Activated gamma-delta T cell treated with anti-CD3 and anti-CD28 coated beads, Interleukin-2, amount 50 U/mL, for 16 hours (primary cell): ENCODE measurements around the gene FGF21.
A peak's percentile ranks its signal among the peaks of the same experiment; 100 is the strongest.
"Not testable (repeated sequence)": the region's sequence is repeated elsewhere in the genome, so short reads cannot be mapped to it uniquely, and the experiment has no call there.

ENCODE experiments used
- DNase-seq: peaks from one replicate; pipeline ENCODE4 v3.0.0-alpha.2; 2020; ENCODE audit warnings: low read depth

The FGF21 gene

GRCh38 chr19:48787331-48787730 is 32.0 kb downstream of the FGF21 start:
- DNase-seq: not testable (repeated sequence)

DNA sequence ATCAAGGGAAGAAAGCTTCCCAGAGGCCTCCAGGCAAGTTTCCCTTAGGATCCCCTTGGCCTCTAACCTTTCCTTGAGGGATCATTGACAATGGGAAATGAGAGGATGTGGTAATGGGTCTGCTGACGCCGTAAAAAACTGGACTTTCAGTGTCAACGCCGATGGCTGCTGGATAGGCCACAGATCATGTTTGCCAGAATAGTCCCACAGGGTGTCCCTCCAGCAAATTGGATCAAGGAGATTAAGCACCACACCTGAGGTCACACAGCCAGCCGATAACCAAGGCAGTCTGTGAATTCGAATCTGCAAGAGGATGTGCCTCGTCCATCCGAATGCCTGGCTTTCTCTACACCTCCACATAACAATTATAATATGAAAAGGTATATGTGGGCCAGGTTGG is 37.9 kb downstream of the FGF21 start:
- no peak for DNase-seq

DNA sequence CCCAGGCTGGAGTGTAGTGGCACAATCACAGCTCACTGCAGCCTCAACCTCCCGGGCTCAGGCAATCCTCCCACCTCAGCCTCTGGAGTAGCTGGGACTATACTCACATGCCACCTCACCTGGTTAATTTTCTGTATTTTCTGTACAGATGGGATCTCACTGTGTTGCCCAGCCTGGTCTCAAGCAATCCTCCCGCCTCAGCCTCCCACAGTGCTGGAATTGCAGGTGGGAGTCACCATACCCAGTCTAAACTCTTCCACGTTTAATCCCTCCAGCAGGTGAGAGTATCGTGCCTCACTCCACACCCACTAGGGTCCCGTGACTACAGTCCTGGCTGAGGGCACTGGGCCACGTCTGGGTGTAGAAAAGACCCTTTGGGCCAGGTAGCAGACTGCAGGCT is 39.0 kb downstream of the FGF21 start:
- DNase-seq: no peak

DNA sequence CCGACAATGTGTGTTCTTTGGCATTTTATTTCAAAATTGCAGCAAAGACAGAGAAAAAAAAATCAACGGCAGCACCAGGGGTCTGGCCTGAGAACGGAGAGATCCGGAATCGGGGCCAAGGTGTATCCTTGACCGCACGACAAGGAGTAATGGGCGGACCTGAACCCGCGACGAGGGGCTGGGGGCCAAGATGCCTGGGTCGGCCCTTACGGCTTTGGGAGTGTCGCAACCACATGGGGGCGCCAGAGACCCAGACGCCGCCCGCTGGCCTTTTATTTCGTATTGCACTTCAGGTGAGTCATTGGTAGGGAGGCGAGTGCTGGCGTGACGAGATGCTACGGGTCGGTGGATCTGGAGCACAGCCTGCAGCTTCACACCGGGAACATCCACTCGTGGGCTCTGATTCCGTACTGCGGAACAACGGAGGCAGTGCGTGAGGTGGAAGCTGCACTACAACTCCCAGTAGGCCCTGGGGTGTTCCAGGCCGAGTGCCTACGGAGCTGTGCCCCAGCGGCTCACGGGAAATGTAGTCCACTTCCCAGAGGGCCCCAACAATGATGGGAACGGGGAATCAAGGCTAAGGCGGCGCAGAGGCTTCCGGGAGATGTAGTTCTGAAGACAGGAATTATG is 39.8 kb downstream of the FGF21 start:
- DNase-seq: peak; percentile 74

- DNase-seq: no peak
Measured at GRCh38 chr19:48795685-48796070, 40.4 kb downstream of the FGF21 start.

DNA sequence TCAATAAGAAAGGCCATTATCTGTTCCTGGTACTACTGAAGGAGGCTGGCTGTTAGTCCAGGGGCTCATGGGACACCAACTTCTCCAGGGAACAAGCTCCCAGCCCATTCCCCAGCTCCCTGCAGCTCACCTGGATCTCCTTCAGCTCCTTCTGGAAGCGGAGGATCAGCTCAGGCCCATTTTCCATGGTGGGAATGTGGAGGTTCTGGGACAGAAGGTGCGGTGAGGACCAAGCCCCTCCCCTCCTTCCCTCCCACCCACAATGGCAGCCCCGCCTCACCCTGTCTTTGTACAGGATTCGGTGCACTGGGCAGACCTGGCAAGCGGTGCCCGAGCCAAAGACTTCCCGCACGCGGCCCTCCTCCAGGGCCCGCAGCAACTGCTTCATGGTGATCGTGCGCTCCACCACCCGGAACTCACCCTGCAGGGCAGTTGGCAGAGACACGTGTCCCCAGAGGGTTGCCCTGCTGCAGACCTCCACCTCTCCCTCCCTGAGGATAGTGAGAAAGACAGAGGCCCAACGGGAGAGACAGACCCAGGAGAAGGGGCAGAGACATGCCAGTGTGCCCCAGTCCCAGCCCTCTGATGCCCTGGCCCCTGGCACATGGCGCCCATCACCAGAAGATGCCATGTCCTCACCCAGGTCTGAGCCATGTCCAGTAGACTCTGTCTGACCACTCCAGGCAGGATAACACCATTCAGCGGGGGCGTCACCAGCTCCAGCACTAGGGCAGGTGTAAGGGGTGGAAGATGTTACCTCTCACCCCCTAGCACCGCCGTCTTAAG is 41.2 kb downstream of the FGF21 start:
- DNase-seq: no peak

GRCh38 chr19:48797103-48797502 is 41.8 kb downstream of the FGF21 start:
- no peak for DNase-seq

DNA sequence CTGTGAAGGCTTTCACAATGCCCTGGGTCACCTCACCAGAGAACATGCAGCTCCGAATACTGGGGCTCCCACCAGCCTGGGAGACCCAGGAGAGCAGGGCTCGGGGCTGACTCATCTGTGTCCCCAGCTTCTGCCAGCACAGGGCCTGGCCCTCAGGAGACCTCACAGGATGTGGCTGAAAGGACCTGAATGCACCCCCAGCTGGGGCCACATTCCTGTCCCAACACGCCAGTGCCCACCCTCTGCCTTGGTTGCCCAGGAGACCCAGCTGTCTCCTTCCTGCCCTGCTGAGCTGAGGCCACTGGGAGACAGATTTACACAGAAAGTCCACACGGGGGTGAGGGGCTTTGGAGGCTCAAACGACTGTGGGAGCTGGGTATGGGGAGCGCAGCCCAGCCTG is 43.6 kb downstream of the FGF21 start:
- DNase-seq: no peak

GRCh38 chr19:48799358-48800300 is 44.3 kb downstream of the FGF21 start:
- no peak for DNase-seq

DNA sequence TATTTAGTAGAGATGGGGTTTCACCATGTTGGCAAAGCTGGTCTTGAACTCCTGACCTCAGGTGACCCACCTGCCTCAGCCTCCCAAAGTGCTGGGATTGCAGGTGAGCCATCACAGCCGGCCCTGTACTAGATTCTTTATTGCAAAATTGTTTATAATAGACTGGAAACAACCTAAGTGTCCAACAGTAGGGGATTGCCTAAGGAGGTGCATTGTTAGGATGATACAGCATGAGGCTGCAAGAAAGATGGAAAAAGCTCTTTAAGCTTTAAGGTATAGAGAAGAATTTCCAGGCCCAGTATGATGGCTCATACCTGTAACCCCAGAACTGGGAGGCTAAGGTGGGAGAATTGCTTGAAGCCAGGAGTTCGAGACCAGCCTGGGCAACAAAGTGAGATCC is 47.3 kb downstream of the FGF21 start:
- no peak for DNase-seq

DNA sequence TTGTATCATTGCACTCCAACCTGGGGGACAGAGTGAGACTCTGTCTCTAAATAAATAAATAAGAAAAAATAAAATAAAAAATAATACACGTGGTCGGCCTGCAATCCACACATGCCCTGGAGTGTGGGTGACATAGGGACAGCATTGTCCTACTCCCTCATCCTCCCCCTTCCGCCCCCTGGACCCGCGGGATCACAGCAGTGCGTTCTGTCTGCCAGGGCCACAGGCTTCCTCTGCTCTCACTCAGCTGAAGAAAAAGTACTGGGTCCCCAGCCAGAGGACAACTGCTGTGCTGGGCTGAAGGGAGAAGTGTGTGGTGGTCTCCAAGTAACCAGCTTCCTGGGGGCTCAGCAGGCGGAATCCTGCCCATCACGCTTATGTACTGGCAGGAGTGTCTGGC is 49.2 kb downstream of the FGF21 start:
- no peak for DNase-seq

DNA sequence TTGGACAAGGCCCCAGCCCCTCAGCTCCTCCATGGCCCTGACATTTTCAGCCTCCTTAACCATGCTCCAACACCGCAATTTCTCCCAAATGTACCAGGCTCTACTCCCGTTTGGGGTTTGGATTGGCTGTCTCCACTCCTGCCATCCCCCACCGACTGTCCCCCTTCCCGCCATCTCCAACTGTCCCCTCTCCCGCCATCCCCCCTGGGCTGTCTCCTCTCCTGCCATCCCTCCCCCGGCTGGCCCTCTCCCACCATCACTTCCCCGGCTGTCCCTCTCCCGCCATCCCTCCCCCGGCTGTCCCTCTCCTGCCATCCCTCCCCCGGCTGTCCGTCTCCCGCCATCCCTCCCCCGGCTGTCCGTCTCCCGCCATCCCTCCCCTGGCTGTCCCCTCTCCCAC is 50.1 kb downstream of the FGF21 start:
- no peak for DNase-seq

GRCh38 chr19:48806518-48806817 is 51.1 kb downstream of the FGF21 start:
- no peak for DNase-seq

- DNase-seq: no peak
Measured at GRCh38 chr19:48806818-48807589, 51.7 kb downstream of the FGF21 start.

- DNase-seq: no peak
Measured at GRCh38 chr19:48807590-48808308, 52.4 kb downstream of the FGF21 start.
